Mucosa of gallbladder (tissue), 1 donor: ENCODE measurements around the gene CLCN2. TPM values are rescaled to one million over a fixed set of nuclear protein-coding genes. Genes with fewer than 3 reads are reported as not detected.

Experiments used
- DNase-seq: peaks from one replicate; pipeline ENCODE4 v3.0.0-alpha.2; 2020; ENCODE audit warnings: low spot score
- total RNA-seq: library from RNA; stranded (reverse); gene quantifications from one replicate; pipeline ENCODE4 v1.2.1, GENCODE V29; 2021
- donor health status: DM: no; HTN: no; CAD: no.

The CLCN2 gene
- total RNA-seq, 1 donor from 2014 or later: 104 TPM

DNA sequence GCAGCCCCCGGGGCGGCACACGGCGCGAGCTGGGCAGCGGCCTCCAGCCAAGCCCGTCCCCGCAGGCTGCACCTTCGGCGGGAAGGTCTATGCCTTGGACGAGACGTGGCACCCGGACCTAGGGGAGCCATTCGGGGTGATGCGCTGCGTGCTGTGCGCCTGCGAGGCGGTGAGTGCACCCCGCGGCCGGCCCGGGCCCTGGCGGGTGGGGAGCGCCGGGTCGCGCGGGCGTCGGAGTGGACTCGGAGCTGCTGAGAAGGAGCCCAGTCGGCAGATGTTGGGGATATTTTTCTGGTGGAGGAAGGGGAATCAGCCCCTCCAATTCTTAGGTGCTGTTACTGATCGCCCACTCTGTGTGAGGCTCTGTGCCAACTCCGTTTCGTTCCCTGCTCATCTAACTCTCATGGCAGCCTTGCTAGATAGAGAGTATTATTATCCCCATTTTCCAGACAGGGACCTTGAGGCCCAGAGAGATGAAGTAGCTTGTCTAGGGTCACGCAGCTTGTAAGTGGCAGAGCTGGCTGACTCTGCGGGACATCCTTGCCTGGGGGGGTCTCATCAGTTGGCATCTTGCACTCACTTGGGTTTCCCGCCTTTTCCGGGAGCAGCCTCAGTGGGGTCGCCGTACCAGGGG, 19.3 kb upstream of the CLCN2 start:
- no peak for DNase-seq

DNA sequence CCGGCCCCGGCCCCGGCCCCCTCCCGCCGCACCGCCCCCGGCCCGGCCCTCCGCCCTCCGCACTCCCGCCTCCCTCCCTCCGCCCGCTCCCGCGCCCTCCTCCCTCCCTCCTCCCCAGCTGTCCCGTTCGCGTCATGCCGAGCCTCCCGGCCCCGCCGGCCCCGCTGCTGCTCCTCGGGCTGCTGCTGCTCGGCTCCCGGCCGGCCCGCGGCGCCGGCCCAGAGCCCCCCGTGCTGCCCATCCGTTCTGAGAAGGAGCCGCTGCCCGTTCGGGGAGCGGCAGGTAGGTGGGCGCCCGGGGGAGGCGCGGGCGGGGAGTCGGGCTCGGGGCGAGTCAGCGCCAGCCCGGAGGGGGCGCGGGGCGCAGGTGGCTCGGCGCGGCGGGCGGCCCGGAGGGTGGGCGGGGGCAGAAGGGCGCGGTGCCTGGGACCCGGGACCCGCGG, 18.8 kb upstream of the CLCN2 start:
- no peak for DNase-seq

DNA sequence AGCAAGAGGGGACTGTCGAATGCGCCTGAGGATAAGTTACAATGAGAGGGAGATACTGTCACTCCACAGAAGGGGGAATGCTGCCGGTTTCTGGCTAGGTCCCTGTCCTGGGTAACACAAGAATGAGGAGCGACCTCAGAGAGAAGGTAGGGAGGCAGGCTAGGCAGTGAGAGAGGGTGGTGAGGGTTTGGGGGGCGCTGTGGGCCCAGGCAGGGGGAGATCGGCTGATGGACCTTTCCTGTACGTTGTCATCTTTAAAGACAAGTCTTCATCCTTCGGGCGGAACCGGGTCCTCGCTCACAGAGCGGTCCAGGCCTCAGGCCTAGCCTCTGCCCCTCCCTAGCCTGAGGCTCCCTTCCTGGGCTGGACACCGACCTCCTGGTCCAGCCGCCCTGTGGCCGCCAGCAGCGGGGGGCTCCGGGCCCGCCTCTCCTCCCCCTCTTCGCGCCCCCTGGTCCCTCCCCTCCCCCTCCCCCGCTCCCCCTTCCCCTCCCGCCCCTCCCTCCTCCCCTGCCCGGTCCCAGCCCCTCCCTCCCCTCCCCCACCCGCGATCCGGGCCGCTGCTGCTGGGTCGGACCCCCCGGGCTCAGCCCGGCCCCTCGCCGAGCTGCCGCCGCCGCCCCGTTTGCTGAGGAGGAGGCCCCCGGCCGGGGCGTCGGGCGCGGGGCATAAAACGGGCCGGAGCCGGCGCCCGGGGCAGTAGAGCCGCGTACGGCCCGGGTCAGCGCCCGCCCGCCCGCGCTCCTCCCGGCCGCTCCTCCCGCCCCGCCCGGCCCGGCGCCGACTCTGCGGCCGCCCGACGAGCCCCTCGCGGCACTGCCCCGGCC, 18.2 kb upstream of the CLCN2 start, which contains the start of gene CHRD:
TSS of gene CHRD (plus strand) at position 697 of the 827 bp plus-strand sequence. CDS start 265 bp downstream, outside the sequence.
- no peak for DNase-seq

DNA sequence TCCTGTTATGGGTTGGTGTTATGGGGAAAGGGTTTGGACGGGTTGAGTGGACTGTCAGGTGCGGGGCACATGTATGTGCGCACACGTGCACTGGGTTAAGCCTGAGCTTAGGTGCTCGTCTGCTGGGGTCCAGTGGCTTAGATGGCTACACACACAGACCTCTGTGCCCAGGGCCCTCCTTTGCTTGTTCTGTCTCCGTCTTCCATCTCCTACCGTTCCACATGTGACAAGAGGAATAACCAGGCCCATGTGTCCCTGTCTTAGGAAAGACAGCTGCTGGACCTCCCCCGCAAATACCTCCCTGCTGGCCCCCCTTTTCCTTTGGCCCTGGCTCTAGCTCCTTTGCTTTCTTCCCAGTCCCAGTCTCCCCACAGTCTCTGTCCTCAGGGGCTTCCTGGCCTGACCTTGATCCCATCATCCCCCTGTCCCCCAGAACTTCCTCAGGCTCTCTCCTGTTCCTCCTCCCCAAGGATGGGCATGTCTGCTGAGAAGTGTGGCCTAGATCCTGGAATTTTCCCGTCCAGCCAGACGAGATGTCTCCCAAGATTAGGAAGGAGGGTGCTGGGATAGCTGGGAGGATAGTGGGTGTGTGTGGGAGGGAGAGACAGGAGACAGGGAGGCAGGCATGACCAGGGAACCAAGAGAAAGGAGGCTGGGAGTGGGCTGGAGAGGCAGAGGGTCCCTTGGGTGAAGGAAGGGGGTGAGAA, 17.4 kb upstream of the CLCN2 start:
- no peak for DNase-seq

DNA sequence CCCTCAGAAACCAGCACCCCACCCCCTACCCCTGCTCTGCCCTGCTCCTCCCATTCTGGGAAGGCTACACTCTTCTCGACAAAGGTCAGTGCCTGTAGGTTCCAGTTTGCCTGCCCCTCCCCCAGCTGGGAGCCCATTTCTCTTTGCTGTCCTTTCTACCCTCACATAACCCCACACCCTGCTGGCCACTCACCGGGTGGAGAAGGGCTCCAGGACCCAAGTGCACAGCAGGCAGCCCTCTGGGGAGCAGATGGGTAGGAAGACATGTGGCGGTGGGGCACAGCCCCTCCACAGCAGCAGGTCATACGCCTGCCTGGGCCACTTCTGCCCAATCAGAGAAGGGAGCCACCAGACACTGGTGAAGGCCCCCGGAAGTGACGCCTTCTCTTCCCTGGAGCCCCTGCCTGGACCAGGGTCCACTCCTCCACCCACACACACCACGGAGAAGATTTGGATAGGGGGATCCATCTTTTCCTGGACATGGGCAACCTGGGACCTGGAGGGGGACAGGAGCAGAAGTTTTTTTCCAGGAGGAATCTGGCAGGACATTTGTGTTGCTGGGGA, 16.6 kb upstream of the CLCN2 start, which contains the start of gene THPO:
TSS of gene THPO (minus strand) at position 326 of the 564 bp plus-strand sequence. CDS start 1,948 bp downstream, outside the sequence.
- DNase-seq: no peak

DNA sequence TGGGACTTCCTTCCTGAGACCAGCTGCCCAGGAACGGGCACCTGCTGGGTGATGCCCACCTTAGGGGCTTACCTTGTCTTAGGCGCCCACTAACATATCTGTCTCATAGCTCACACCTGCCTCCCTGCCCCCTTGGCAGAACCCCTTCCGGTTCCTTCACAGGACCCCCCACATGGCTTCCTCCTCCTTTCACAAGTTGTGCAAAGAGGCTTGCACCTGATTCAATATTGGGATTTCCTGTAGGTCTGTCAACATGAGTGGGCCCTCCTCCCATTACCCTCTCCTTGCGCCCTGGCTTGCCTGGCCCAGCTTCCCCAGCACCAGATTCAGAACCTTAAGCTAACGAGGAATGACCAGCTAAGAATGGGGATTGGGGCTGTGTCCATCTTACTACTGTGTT, 16.0 kb upstream of the CLCN2 start:
- DNase-seq: no peak

DNA sequence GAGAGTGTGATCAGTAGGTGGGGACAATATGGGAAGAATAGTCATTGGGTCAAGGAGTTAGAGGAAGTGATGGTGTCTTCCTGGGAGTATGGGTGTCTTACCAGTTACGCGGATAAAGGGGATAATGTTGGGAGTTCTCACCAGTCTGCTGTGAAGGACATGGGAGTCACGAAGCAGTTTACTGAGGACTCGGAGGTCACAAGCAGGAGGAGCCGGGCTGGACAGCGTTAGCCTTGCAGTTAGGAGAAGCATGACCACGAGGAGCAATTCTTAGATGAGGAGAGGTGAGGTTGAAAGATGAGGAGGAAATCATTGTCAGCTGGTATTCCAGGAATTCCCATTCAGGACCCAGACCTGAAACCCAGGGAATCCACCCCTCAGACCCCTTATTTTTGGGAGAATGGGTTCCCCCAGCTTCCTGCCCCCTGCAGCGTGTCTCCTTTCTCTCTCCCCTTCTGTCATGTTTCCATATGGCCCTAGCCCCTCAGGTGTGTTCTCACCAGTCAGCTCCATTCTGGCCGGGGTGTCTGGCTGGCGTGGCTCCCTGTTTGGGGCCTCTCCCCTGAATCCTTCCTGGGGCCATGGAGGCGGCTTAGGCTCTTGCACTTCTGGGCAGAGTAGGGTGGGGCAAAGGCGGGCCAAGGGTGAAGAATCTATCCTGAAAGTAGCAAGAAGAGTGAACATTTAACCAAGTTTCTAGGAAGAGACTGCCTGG, 14.5 kb upstream of the CLCN2 start:
- no peak for DNase-seq

DNA sequence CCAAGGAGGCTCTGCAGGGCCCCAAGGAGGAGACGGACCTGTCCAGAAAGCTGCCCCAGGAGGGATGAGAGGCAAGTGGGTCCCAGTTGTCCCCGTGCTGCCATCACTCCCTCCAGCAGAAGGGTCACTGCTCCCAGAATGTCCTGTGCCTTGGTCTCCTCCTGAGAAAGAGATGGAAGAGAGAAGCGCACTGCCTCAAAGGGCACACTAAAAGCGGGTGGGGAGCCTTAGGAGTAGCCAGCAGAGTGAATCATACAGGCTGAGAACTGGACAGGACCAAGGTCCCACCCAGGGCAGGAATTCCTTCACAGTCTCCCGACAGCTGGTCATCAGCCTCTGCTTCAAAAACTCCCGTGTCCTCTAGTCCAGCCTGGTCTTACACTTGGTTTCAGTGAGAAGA, 12.0 kb upstream of the CLCN2 start:
- no peak for DNase-seq

DNA sequence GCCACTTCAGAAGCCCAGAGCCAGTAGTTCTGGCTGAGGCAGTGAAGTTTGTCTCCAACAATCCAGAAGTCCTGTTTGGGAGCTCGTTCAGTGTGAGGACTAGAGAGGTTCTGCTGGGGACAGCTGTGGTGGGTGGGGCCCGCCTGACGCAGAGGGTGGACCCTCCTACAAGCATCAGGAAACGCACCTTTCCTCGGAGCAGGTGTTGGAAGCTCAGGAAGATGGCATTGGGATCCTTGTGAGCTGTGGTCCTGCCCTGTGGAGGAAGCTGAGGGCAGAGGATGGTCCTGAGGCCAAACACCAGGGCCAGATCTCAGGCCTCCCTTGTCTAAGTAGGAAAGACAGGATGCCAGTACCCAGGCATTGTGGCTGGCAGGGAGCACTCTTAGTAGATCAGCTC, 11.5 kb upstream of the CLCN2 start:
- no peak for DNase-seq

DNA sequence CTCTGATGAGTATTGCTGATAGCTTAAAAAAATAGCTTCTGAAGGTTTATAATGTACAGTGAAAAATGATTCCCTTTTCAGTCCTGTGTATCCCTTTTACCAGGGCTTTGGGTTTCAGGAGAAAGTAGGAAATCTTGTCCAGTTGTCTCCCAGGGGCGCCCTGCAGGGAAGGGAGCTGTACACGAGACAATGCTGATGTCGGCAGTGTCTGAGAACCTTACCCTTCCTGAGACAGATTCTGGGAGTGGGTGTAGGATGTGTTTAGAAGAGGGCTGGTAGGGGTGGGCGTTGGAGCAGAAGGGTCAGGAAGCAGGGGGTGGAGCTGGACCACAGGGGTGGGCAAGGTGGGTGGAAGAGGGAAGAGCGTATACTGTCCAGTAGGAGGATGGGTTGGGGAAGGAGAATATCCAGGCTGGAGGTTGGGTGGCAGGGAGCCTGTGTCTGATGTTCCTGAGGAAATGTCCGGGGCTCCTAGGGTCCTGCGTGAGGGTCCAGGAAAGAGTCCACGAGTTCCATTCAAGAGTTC, 11.0 kb upstream of the CLCN2 start:
- no peak for DNase-seq

DNA sequence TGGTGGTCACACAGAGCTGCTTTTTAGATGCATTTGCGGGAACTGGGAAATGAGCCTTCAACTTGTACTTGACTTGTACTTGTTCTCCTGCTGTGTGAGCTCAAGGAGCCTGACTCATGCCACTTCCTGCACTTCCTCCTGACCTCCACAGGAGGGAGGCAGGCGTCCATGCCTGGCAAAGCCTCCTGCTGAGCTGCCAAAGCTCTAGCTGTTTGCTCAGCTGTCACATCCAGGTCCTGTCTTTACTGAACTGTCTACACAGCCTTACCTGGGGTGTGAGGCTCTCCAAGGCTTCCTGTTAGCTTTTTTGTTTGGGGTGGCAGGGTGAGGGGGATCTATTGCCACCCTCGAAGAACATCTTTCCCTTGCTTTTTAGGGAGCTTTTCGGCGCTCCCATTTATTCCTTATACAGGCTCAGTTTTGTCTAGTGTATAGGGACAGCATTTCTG, 10.2 kb upstream of the CLCN2 start:
- peak; percentile 84 for DNase-seq

DNA sequence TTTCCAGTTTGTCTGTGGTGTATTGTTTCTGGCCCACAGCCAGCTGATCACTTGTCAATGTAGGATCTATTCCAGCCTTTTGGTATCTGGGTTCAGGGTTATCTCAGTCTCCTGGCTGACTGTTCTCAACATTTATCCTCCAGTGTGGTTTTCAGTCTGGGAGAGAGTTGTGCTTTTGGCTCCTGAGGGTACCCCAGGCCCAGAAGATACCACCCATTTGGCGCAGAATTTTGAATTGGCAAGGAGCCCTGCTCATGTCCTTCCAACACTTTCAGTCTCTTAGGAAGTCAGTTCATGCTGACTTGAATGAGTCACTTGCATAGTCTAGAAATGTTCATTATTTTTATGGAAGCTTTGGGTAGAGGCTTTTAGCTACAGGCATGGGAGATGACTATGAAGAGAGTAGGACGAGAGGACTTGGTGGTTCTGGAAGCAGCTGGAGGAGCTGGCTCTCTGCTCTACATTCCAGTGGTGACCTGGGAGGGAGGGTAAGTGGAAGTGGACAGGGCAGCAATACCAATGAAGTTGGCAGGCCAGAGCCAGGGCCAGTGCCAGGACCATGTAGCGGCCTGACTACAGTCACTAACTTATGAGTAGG, 7.3 kb upstream of the CLCN2 start:
- DNase-seq: no peak

DNA sequence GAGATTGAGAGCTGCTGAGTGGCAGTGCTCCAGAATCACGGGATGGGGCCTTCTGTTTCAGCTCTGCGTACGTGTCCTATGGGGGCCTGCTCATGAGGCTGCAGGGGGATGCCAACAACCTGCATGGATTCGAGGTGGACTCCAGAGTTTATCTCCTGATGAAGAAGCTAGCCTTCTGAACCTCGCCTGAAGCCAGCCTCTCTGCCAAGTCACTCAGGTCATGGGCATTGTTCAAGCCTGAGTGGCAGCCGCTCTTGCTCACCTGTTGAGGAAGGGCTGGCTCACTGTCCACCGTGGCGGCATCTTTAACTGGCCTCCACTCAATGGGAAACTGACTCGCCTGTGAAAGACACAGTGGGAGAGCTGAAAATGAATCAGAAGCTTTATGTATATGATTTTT, 6.7 kb upstream of the CLCN2 start:
- DNase-seq: no peak

DNA sequence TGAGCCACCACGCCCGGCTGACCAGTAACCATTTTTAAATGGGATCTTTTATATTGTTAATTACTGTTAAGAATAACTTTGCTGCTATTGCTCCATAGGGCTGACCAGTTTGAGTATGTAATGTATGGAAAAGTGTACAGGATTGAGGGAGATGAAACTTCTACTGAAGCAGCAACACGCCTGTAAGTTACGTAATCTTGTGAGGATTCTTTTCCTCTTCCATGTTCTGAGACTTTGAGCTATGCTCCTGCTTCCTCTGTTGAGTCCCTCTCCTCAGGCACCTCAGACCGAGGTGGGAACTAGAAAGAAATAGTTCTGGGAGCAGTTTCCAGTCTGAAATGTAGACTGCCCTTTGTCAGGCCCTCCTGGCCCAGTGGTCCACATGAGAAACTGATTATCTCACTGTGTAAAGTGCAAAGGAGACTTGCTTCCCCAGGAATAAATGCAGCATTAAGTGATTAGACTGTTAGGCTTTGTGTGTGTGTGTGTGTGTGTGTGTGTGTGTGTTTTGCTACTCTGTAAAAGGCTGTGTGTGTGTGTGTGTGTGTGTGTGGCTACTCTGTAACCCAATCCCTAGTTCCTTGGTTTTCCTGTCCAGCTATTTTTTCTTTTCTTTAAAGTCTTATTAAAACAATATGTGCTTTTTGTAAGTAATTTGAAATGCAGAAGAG, 5.3 kb upstream of the CLCN2 start:
- DNase-seq: no peak

DNA sequence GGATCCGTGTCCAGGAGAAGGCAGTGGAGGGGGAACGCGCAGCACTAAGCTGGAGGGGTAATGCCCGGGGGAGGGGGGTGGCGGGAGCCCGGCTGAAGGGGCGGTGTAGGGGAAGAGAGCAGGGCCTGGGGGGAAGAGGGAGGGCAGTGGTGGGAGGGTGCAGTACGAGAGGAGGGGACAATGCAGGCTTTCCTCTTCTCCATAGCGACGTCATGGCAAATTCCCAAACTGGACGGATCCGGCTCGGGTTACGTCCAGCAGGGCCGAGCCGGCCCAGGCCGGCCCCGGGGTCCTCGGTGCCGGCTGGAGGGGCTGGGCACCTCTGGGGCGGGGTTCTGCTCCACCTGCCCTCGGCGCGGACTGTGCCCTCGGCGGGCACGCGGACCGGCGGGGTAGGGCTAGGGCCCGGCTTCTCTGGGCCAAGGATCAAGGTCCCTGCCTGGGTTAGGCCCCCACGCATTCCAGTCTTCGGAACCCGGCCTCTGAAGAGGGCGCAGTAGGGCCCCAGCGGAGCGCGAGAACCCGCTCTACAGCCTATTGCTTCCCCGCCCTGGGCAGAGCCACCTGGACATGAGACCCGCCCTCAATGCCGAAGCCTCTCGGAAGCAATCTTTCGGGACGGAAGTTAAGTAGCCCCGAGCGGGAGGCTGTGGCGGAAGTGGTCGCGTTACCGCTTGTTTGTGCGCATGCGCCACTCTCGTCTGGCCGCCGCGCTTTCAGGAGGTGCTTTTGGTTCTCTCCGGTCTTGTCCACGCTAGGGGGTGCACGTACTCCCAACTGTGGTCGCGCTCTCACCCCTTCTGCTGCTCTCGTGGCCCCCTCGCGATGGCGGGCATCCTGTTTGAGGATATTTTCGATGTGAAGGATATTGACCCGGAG, 1.5 kb upstream of the CLCN2 start:
- peak; percentile 97 for DNase-seq

DNA sequence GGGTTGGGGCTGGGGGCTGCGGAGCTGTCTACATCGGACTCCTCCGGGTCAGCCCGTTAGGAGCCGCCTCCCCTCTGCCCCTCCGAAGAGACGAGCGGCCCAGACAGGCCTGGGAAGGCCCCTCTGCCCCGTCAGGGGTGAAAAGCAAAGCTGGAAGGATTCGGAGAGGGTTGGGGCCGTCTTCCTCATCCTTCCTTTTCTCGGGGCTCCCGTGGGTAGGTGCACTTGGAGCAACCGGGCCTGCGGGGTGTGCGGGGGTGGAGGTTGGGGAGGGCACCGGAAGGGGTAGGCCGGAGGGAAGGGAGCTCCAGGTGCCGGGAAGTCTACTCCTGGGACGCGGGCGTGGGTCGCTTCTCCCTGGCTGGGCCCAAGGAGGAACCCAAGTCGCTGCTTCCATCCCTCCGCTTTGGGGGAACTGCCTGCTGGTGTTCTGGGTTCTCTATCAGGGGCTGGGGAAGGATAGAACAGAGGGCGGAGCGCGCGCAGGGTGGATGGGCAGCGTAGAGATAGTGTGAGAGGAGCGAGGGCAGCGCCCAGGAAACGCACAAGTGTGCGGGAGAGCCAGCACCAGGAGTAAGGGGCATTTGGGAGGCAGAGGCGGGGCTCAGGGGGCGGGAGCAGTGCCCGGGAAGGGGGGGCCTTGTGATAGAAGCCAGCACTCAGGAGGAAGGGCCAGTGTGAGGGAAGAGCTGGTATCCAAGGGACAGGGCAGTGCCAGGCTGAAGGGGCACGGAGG, 695 bp upstream of the CLCN2 start:
- DNase-seq: peak; percentile 76

DNA sequence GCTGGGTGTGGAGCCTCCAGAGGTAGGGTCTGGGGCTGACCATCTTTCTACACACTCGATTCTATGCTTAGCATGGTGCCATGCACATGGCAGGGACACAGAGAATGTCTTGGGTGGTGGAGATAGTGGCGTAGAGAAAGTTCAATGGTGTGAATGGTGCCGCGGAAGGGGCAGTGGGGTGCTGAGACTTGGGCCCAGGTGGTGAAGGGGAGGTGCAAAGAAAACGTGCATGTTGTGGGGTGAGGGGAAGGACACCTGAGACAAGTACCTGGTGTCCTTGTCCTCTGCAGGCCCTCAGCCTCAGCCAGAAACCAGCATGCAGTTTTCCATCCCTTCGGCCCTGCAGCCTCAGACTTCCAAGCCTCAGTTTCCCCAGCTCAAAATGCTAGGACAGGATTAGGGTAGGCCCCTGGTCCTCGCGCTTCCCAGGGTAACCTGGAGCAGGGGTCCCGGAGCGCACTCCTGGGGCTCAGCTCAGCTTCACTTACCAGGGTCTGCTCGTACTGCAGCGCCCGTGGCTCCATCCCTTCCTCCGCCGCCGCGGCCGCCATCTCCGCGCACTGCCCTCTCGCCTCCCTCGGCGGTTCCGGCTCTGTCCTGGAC, 375 bp downstream of the CLCN2 start:
- DNase-seq: no peak
